ENCODE measurements around the gene CSF3.

Gene CSF3

GRCh38 chr17:40064971-40065768, 49.9 kb downstream of the CSF3 start:
- no peaks in the 10 kb centered on the region for H3K9me3 ChIP-seq (replicated peaks; ENCODE audit: low read length)
- H3K36me3 ChIP-seq (ENCODE audit: insufficient read depth, low read length) = no peaks in the 10 kb centered on the region
- peak overlapping the region; percentile 49 for H3K9ac ChIP-seq (ENCODE audit: low read depth, low read length)
- peak overlapping the region; percentile 84 for H3K4me2 ChIP-seq (ENCODE audit: low read length)
- peak overlapping the region; percentile 98 for H3K4me3 ChIP-seq (ENCODE audit: low read length)
- peaks cover 55% of the 10 kb centered on the region for H3K4me1 ChIP-seq (ENCODE audit: control insufficient read depth, insufficient read depth, low read length)
- no peaks in the 10 kb centered on the region for H3K27me3 ChIP-seq (ENCODE audit: control insufficient read depth, insufficient read depth, low read length)

GRCh38 chr17:40065769-40066510, 50.7 kb downstream of the CSF3 start:
- peak overlapping the region; percentile 44 for H3K4me2 ChIP-seq (ENCODE audit: low read length)
- no peaks in the 10 kb centered on the region for H3K9me3 ChIP-seq (replicated peaks; ENCODE audit: low read length)
- H3K36me3 ChIP-seq (ENCODE audit: insufficient read depth, low read length) = no peaks in the 10 kb centered on the region
- H3K9ac ChIP-seq (ENCODE audit: low read depth, low read length) = no peak overlapping the region
- H3K27me3 ChIP-seq (ENCODE audit: control insufficient read depth, insufficient read depth, low read length) = no peaks in the 10 kb centered on the region
- peaks cover 63% of the 10 kb centered on the region for H3K4me1 ChIP-seq (ENCODE audit: control insufficient read depth, insufficient read depth, low read length)
- no peak overlapping the region for H3K4me3 ChIP-seq (ENCODE audit: low read length)

Small RNA genes lying within 50 kb of the gene (small RNA-seq; reads per million reads assigned to genes)
- 633 reads per million, percentile 99 among the genes with 10 or more reads in this experiment for gene SNORD124

Data from skeletal muscle satellite cell (primary cell).